ENCODE results near the gene CADM4.
A peak's percentile ranks its signal among the peaks of the same experiment; 100 is the strongest.

- TF ChIP-seq POLR2A (IDR thresholded peaks at IDR 0.05) (no peak), EP300 (IDR thresholded peaks at IDR 0.05) (no peak), POLR2AphosphoS5 (IDR thresholded peaks at IDR 0.05) (no peak)
- TF ChIP-seq, protein P1, sequence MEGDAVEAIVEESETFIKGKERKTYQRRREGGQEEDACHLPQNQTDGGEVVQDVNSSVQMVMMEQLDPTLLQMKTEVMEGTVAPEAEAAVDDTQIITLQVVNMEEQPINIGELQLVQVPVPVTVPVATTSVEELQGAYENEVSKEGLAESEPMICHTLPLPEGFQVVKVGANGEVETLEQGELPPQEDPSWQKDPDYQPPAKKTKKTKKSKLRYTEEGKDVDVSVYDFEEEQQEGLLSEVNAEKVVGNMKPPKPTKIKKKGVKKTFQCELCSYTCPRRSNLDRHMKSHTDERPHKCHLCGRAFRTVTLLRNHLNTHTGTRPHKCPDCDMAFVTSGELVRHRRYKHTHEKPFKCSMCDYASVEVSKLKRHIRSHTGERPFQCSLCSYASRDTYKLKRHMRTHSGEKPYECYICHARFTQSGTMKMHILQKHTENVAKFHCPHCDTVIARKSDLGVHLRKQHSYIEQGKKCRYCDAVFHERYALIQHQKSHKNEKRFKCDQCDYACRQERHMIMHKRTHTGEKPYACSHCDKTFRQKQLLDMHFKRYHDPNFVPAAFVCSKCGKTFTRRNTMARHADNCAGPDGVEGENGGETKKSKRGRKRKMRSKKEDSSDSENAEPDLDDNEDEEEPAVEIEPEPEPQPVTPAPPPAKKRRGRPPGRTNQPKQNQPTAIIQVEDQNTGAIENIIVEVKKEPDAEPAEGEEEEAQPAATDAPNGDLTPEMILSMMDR (IDR thresholded peaks at IDR 0.05) = peak in 1 of 6 experiments; percentile 5
These were observed 12.9 kb upstream of the CADM4 start for GRCh38 chr19:43652546-43652874.
